Pancreas (tissue), 10 donors: ENCODE results near the gene MRO. TPM values are rescaled to one million over a fixed set of nuclear protein-coding genes. Genes with fewer than 3 reads are reported as not detected.

Source experiments
- ATAC-seq, 4 donors: fragments of 200-7000 bp; cut with Tn5 transposase; one replicate each; pipeline versions ENCODE4 v1.8.0 to v1.9.1; 2020; ENCODE audit warnings: mild to moderate bottlenecking in 4 of 4, moderate library complexity in 4 of 4
- DNase-seq, 6 donors: peaks; one replicate each; pipeline ENCODE4 v3.0.0-alpha.2; 2020
- FAIRE-seq: peaks from 2 replicates; lab custom pipeline; 2012; peaks lifted over from hg19 to GRCh38; lab: Jason Lieb, UNC
- H3K27ac ChIP-seq, 4 donors: fragments of 200-600 bp; sonication (generic); 1 replicate in 3 of 4; 2 replicates in 1 of 4; pipeline versions ENCODE4 v1.5.0 to v1.8.0; 2020
- H3K27me3 ChIP-seq, 4 donors: fragments of 200-600 bp; one replicate each; pipeline ENCODE4 v1.8.0; 2021
- H3K36me3 ChIP-seq, 3 donors: fragments of 200-600 bp; sonication (generic) in 1 of 3; one replicate each; pipeline versions ENCODE4 v1.5.0 to v1.8.0; 2020 to 2021
- H3K4me1 ChIP-seq, 3 donors: fragments of 200-600 bp; one replicate each; pipeline ENCODE4 v1.8.0; 2021
- H3K4me3 ChIP-seq, 4 donors: fragments of 200-600 bp; sonication (generic) in 2 of 4; one replicate each; pipeline versions ENCODE4 v1.5.0 to v1.8.0; 2020 to 2021
- H3K9me3 ChIP-seq, 4 donors: fragments of 200-600 bp; one replicate each; pipeline ENCODE4 v1.8.0; 2021
- CTCF ChIP-seq, 4 donors: fragments of 200-600 bp; sonication (generic) in 3 of 4; IDR thresholded peaks; one replicate each; pipeline versions ENCODE4 v1.5.0 to v1.8.0; 2021; ENCODE audit warnings: antibody characterized with exemption in 4 of 4
- WGBS, 2 donors: extraction: QIAGEN DNeasy Blood & Tissue Kit; methylation state at CpG; one replicate each; pipeline ENCODE4 v1.1.7; 2013; 5-methylcytosine and 5-hydroxymethylcytosine counted together
- intact Hi-C, 3 donors: fragments of 100-400 bp; cut with DNase I; formaldehyde crosslinking; loops; one replicate each; pipeline versions ENCODE4 v1.11.1 to v1.14.2; 2022
- polyA plus RNA-seq, 2 donors: library from polyadenylated mRNA; stranded (reverse); fragments of 200-250 nt; gene quantifications; one replicate each; pipeline ENCODE4 v1.2.3, GENCODE V29; 2013
- total RNA-seq, 6 donors: library from RNA; stranded (reverse); fragmentation: NEBNext Ultra II Directional in 4 of 6; extraction: Animal tissue kit (Norgen Biotek cat#: 25700) in 4 of 6; gene quantifications; one replicate each; pipeline versions ENCODE4 v1.2.1 to v1.2.4, GENCODE V29; 2021 to 2023
- donor health status: healthy with polysubstance abuse.
- donor health status: DM: no; HTN: no; CAD: no; lungs with moderate emphysema.
- donor health status: DM: no; HTN: no; CAD: no.
- donor health status: control.
- donor health status: control.
- donor health status: Bipolar disorder and iron deficiency.
- donor health status: DM: yes; HTN: yes; CAD: no.
- donor health status: DM: no; HTN: no; CAD: no.
- donor health status: DM: no; HTN: no; CAD: no.
- donor health status: DM: yes; HTN: yes; CAD: no.

The MRO gene
- total and polyA plus RNA-seq, 8 donors, result 0.19 to 3.9 (median 1.1) TPM

- Histone ChIP-seq H3K4me3 (no peak overlapping the region), H3K36me3 (no peaks in the 10 kb centered on the region), H3K27ac (no peak overlapping the region), H3K4me1 (no peaks in the 10 kb centered on the region), H3K27me3 (no peaks in the 10 kb centered on the region), H3K9me3 (no peaks in the 10 kb centered on the region)
- no peak for TF ChIP-seq CTCF (IDR thresholded peaks at IDR 0.05)
- WGBS, 2 donors, result 82 to 88% methylated on average over 9 of the region's 9 CpGs
- ATAC-seq (no peak), FAIRE-seq (no peak), DNase-seq (no peak)
- intact Hi-C loops, result no loop called here
Observed at GRCh38 chr18:50775207-50775606, 44.6 kb downstream of the MRO start.

GRCh38 chr18:50769463-50769862, 50.4 kb downstream of the MRO start:
- Histone ChIP-seq H3K27me3 (no peaks in the 10 kb centered on the region), H3K4me1 (no peaks in the 10 kb centered on the region), H3K36me3 (no peaks in the 10 kb centered on the region), H3K9me3 (no peaks in the 10 kb centered on the region), H3K4me3 (no peak overlapping the region), H3K27ac (no peak overlapping the region)
- intact Hi-C loops, result no loop called here
- FAIRE-seq (no peak), ATAC-seq (no peak), DNase-seq (no peak)
- TF ChIP-seq CTCF (IDR thresholded peaks at IDR 0.05), result no peak

- Histone ChIP-seq H3K4me1 (no peaks in the 10 kb centered on the region), H3K4me3 (no peak overlapping the region), H3K27ac (no peak overlapping the region), H3K27me3 (no peaks in the 10 kb centered on the region), H3K9me3 (no peaks in the 10 kb centered on the region), H3K36me3 (no peaks in the 10 kb centered on the region)
- no peak for TF ChIP-seq CTCF (IDR thresholded peaks at IDR 0.05)
- intact Hi-C loops, result no loop called here
- DNase-seq (no peak), ATAC-seq (no peak), FAIRE-seq (no peak)
- WGBS, 2 donors, result 85 to 89% methylated on average over 7 of the region's 7 CpGs
Observed at GRCh38 chr18:50757358-50757757, 62.5 kb downstream of the MRO start.

GRCh38 chr18:50754297-50754696, 65.5 kb downstream of the MRO start:
- intact Hi-C loops, result no loop called here
- DNase-seq (no peak), FAIRE-seq (no peak), ATAC-seq (no peak)
- H3K36me3 ChIP-seq, result no peaks in the 10 kb centered on the region
- WGBS, 2 donors, result 82 to 94% methylated on average over 3 of the region's 3 CpGs
- H3K9me3 ChIP-seq, result no peaks in the 10 kb centered on the region
- no peaks in the 10 kb centered on the region for H3K4me1 ChIP-seq
- H3K27me3 ChIP-seq, result no peaks in the 10 kb centered on the region
- no peak overlapping the region for H3K27ac ChIP-seq
- H3K4me3 ChIP-seq, result no peak overlapping the region
- TF ChIP-seq CTCF (IDR thresholded peaks at IDR 0.05), result no peak

- no peak for DNase-seq
- H3K27ac ChIP-seq, result no peak overlapping the region
- no peak overlapping the region for H3K4me3 ChIP-seq
- no peak for FAIRE-seq
- WGBS, 2 donors, result 94% methylated on average over 1 of the region's 1 CpG
- intact Hi-C loops, result no loop called here
- H3K36me3 ChIP-seq, result no peaks in the 10 kb centered on the region
- no peaks in the 10 kb centered on the region for H3K4me1 ChIP-seq
- H3K27me3 ChIP-seq, result no peaks in the 10 kb centered on the region
- no peaks in the 10 kb centered on the region for H3K9me3 ChIP-seq
- no peak for TF ChIP-seq CTCF (IDR thresholded peaks at IDR 0.05)
- ATAC-seq, result no peak
Observed at GRCh38 chr18:50753311-50753710, 66.5 kb downstream of the MRO start.
